ENCODE data around the gene ARID4B. TPM values are rescaled to one million over a fixed set of nuclear protein-coding genes. Genes with fewer than 3 reads are reported as not detected.

The ARID4B gene
- total and polyA plus RNA-seq, 11 donors: 12.4 to 20.4 (median 15.3) TPM

DNA sequence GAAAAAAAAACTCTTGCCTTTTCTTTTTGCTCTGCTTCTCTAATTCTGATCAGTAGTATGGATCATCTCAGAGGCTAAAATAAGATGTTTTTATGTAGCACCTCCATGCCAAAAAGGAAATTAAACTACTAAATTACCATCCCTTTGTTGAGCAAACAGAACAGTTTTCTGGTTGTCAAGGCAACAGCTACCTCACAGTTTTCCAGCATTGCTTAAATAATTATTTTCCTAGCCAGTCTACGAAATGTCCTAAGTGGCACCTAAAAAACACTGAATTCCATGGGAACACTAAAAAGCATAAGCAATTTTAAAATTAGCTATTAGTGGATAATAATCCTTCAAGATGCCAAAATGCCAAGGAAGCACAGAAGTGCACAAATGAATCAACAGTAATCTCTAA lies 61.7 kb downstream of the ARID4B start:
- DNase-seq: no peak
- Histone ChIP-seq H3K27ac (no peak overlapping the region), H3K36me3 (no peaks in the 10 kb centered on the region), H3K27me3 (no peaks in the 10 kb centered on the region), H3K9me3 (no peaks in the 10 kb centered on the region), H3K4me3 (no peak overlapping the region), H3K4me1 (peaks cover 0 to 44% (median 23%) of the 10 kb centered on the region in 12 donors)
- intact Hi-C loops (cut with DNase I): no loop called here
- WGBS, 4 donors: 39 to 66% (median 51%) methylated on average over 1 of the region's 1 CpG
- TF ChIP-seq POLR2A (IDR thresholded peaks at IDR 0.05): no peak
- no peak for TF ChIP-seq CTCF (IDR thresholded peaks at IDR 0.05)
- no peak for ATAC-seq

DNA sequence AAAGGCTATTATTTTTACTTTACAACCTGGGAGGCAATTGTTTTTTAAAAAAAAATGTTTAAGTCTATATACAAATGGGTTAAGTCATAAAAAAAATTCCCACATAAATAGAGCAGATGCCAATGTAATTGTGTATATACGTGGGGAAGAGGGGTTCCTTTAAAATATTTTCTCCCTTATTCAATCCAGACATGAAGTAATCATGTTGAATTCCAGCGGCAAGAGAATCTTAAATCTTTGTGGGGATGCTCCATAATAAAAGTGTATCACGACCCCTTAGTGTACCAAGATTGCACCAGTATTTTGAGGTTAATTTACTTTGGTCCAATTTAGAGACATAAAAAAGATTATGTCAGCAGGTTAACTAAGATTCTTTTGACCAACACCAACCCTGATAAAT lies 62.1 kb downstream of the ARID4B start:
- no peaks in the 10 kb centered on the region for H3K36me3 ChIP-seq
- no peaks in the 10 kb centered on the region for H3K9me3 ChIP-seq
- no peak overlapping the region for H3K27ac ChIP-seq
- DNase-seq (no peak), ATAC-seq (no peak)
- peaks cover 0 to 43% (median 23%) of the 10 kb centered on the region in 12 donors for H3K4me1 ChIP-seq
- no peak overlapping the region for H3K4me3 ChIP-seq
- intact Hi-C loops (cut with DNase I): no loop called here
- TF ChIP-seq CTCF (IDR thresholded peaks at IDR 0.05): no peak
- no peak for TF ChIP-seq POLR2A (IDR thresholded peaks at IDR 0.05)
- no peaks in the 10 kb centered on the region for H3K27me3 ChIP-seq
- WGBS, 4 donors: 55 to 70% (median 62%) methylated on average over 3 of the region's 3 CpGs

GRCh38 chr1:235264327-235264726 lies 63.7 kb downstream of the ARID4B start:
- Histone ChIP-seq H3K9me3 (no peaks in the 10 kb centered on the region), H3K4me1 (peaks cover 0 to 42% (median 21%) of the 10 kb centered on the region in 12 donors), H3K27me3 (no peaks in the 10 kb centered on the region), H3K27ac (no peak overlapping the region), H3K36me3 (peaks cover 0 to 12% (median 0%) of the 10 kb centered on the region in 9 donors), H3K4me3 (no peak overlapping the region)
- intact Hi-C loops (cut with DNase I): no loop called here
- ATAC-seq: no peak
- TF ChIP-seq CTCF (IDR thresholded peaks at IDR 0.05) (no peak), POLR2A (IDR thresholded peaks at IDR 0.05) (no peak)
- no peak for DNase-seq

DNA sequence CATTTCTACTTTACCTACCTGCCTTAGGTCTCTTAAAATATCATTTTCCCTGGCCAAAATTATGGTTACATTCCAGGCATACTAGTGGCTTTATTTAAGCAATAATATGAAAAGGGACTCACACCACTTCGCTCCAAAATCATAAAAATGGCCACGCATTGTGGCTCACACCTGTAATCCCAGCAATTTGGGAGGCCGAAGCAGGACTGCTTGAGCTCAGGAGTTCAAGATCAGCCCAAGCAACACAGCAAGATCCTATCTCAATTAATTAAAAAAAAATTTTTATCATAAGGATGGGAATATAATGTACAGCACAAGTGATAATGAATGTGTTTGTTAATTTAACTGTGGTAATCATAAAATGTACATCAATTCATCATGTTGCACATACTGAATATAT lies 65.4 kb downstream of the ARID4B start:
- Histone ChIP-seq H3K36me3 (peaks cover 0 to 18% (median 0%) of the 10 kb centered on the region in 9 donors), H3K4me3 (no peak overlapping the region), H3K4me1 (peaks cover 0 to 53% (median 25%) of the 10 kb centered on the region in 12 donors), H3K27me3 (no peaks in the 10 kb centered on the region), H3K27ac (no peak overlapping the region), H3K9me3 (no peaks in the 10 kb centered on the region)
- no peak for DNase-seq
- intact Hi-C loops (cut with DNase I): no loop called here
- ATAC-seq: no peak
- TF ChIP-seq POLR2A (IDR thresholded peaks at IDR 0.05) (no peak), CTCF (IDR thresholded peaks at IDR 0.05) (no peak)
- WGBS, 4 donors: 98 to 100% (median 99%) methylated on average over 3 of the region's 3 CpGs

Measured in heart left ventricle (tissue), 16 donors.